EH (cell line): ENCODE measurements around the gene JAKMIP1.
A peak's percentile ranks its signal among the peaks of the same experiment; 100 is the strongest.

Experiments
- DNase-seq: peaks from one replicate; pipeline ENCODE4 v3.0.0-alpha.2; 2015; ENCODE audit warnings: low read depth

The JAKMIP1 gene

GRCh38 chr4:5992171-5992827, 208.1 kb downstream of the JAKMIP1 start:
- DNase-seq = no peak

DNA sequence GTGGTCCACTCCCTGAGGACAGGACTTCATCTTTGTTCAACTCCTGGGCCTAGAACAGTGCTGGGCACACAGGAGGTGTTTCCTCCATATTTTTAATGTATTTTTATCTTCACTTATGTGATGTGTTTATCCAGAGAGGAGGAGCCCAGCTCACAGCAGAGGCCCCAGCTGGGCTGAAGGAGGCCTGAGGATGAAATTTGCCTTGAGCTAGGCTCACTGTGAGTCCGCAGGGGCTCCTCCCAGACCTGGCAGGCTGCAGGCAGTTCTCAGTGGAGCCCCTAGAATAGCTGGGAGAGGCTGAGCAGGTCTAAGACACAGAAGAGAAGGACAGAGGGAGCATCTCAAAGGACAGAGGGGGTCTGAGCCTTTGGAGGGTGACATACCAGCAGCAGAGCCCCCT, 208.9 kb downstream of the JAKMIP1 start:
- no peak for DNase-seq

GRCh38 chr4:5990446-5991160, 209.7 kb downstream of the JAKMIP1 start:
- DNase-seq = no peak

- no peak for DNase-seq
Observed at GRCh38 chr4:5989236-5990225, 210.8 kb downstream of the JAKMIP1 start.

DNA sequence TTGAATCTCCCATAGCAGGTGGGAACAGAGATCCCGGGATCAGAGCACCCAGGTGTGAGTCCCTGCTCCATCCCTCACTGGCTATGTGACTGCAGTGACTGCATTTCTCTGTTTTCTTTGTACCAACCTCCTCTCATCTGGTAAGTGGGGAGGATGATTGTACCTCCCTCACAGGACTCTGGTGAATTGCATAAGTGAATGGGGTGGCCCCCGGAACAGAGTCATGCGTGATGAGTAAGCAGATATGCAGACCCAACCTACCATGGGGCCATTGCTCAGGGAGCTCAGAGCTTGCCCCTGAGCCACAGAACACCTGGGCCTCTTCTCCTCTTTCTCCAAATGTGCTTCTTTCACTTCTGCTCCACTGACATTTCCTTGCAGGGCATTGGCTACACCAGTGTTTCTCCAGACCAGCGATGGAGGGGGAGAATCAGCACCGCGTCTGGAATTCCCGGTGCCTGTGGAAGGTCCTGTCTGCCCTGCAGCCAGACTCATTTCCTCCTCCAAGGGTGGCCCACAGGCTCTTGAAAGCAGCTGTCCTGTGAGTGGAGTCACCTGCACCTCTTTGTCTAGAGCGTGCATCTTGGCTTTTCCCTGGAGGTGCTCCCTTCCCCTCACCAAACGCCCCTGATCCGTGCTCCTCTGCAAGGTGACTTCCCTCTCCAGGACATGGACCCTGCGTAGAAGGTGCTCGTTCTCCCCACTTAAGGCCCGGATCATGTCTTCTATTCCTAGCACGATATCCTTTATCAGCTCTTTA, 212.1 kb downstream of the JAKMIP1 start:
- no peak for DNase-seq

GRCh38 chr4:5984843-5985242, 215.5 kb downstream of the JAKMIP1 start:
- DNase-seq = no peak

DNA sequence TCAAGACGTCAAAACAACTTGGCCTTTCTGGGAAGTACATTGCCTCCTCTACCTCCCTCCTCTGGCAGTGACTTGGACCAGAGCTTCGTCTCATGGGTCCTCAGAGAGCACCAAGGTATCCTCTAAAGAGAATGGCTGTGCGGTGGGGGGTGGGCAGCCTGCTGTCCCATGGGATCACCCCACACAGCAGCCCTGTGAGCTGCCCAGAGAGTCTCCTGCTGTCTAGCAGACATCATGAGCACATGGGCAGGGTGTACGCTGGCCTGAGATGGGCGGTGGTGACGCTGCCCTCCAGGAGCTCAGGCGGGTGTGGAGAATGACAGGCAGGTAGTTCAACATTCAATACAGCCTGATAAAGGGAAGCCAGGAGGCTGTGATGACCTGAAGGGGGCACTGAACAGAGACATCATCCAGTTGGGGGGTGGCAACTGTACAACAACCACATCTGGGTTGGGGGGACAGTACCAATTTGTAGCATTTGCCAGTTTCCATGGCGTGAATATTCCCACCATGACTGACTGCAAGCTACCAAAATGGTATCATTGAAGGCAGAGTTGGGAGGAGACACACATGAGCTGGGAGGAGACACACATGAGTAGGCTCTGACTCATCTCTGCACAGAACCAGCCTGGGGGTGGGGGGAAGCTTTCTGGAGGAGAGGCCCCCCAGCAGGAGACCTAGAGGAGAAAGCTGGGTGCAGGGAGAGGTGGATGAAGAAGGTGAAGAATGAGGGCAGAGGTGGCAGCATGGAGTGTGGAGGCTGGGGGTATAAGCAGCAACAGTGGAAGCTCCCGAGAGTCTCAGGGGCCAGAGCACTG, 218.0 kb downstream of the JAKMIP1 start:
- no peak for DNase-seq

DNA sequence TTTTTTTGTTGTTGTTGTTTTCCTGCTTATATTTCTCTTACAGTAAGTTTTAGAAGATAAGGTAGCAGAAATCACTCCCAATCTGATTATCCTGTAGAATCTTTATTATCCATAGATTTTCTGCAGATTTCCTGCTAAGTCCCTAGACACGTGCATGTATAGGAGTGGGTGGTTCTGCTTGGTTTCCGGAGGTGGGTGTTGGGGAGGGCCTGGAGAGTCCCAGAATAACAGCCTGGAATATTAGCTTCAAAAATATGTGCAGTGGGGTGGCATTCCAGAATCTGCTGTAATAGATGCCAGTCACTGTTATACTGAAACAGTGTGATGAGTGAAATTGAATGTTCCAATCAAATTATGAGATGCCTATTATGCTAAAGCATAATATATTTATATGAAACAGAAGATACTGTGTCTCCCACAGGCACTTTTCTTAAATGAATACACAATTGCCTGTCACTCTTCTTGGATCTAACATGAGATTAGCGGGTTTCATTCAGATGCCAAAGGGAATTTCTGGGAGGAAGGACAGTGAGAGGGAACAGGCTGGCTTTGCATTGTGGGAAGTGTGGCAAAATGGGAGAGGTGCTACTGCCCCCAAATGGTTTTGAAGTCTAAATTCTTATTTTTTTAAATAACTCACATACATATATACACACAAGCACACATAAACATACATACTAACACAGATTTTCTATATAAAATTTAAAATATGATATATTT, 219.8 kb downstream of the JAKMIP1 start:
- DNase-seq = no peak

- peak; percentile 6 for DNase-seq
Observed at GRCh38 chr4:5979981-5980380, 220.4 kb downstream of the JAKMIP1 start.

GRCh38 chr4:5976921-5977320, 223.4 kb downstream of the JAKMIP1 start:
- no peak for DNase-seq

GRCh38 chr4:5976431-5976830, 223.9 kb downstream of the JAKMIP1 start:
- DNase-seq = no peak
